Epithelial cell of proximal tubule (primary cell): ENCODE data around the gene PRL. TPM values are rescaled to one million over a fixed set of nuclear protein-coding genes. Genes with fewer than 3 reads are reported as not detected.

Experiments used
- DNase-seq: peaks from one replicate; pipeline ENCODE4 v3.0.0-alpha.2; 2011; ENCODE audit warnings: low read depth
- H3K4me3 ChIP-seq: 2 replicates; pipeline ENCODE4 v1.5.1; 2011; ENCODE audit warnings: low read depth, mild to moderate bottlenecking, low read length
- CTCF ChIP-seq: conservative IDR thresholded peaks from 2 replicates; pipeline ENCODE4 v1.5.1; 2012; ENCODE audit warnings: low read depth, mild to moderate bottlenecking, low read length
- total RNA-seq: library from RNA; depleted of rRNA; stranded (reverse); fragments of >200 nt; gene quantifications from 2 replicates; pipeline ENCODE4 v1.2.3, GENCODE V29; 2015

PRL gene
- total RNA-seq, 1 donor from 2014 or later, result not detected

GRCh38 chr6:22281341-22282085 is 15.3 kb downstream of the PRL start:
- no peak overlapping the region for H3K4me3 ChIP-seq
- TF ChIP-seq CTCF, result no peak
- no peak for DNase-seq

DNA sequence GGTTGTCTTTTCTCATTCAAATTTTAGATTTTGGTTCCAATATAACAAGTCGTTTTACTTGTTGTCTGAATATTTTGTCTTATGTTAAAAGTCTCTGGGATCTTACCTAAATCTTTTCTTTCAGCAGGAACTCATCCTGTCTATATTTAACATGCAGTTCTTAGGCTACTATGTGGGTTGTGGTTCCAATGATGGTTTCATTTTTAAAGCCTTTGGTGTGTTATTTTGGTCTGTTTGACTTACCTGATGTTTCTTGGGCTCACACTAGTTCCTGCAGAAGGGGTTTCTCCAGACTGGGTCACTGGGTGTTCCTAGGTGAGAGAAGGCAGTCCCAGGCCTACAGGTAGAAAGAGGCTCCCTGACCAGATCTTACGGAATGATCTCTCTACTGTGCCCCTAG is 17.4 kb downstream of the PRL start:
- DNase-seq, result no peak
- no peak for TF ChIP-seq CTCF
- no peak overlapping the region for H3K4me3 ChIP-seq

GRCh38 chr6:22271081-22271480 is 25.8 kb downstream of the PRL start:
- no peak overlapping the region for H3K4me3 ChIP-seq
- no peak for TF ChIP-seq CTCF
- no peak for DNase-seq

DNA sequence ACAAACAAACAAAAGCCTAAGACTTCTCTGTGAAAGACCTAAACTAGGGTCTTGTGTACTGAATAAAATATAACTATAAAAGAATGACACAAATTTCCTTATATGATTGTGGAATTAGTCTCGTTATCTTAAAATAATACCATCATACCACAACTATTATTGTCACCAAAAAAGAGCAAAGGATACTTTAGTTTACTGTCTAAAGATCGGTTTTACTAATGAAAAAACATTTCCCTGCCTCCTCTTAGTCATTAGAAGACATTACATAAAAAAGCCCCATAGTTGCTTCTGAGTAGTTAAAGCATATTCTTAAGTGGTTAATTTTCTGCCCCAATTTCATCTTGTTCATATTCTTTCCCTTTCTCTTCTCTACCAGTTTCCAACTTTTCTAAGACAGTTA is 33.1 kb downstream of the PRL start:
- H3K4me3 ChIP-seq, result no peak overlapping the region
- no peak for DNase-seq
- no peak for TF ChIP-seq CTCF

DNA sequence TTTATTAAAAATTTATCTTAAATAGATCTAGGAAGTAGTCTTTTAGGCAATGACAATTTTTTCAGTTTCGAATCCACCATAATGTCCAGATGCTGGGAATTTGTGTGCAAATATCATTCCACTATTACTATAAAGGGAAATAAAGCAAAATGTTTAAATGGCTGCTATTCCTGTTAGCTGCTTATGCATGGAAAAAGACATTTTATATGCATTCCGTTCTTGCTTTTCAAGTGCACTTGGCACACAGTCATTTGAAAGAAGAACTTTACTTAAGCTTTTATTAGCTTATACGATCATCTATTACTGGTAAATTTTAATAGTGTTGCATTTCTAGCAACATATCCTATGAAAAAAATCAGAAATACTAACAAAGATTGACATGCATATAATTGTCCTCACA is 42.0 kb downstream of the PRL start:
- no peak for TF ChIP-seq CTCF
- no peak for DNase-seq
- no peak overlapping the region for H3K4me3 ChIP-seq

DNA sequence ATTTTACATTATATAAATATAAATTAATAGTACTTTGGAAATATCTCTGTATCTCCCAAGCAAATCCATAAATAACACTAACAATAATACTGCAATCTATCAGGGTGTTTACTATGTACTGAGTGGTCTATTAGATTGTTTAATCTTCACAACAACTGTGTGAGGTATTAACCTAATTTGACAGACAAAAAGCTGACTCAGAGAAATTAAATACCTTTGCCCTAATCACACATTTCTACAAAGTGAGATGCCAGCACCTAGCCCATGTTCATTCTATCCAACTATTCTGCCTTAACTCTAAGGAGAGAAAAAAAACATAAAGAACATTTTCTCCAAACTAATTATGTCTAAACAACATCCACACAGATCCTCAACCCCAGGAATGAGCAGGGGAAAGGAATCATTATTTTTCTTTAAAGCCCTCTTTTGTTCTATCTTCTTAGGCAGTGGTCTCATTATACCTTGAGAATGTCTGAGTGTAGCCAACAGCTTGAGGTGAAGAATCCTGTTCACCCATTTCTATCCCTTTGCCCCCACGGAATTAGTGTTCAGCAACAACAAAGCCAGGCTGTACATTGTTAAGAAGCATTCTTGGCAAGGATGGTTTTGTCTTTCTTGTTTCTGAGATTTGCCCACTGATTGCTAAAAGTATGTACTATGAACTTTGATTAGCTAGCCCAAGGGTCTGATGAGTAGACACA is 42.7 kb downstream of the PRL start:
- H3K4me3 ChIP-seq, result no peak overlapping the region
- no peak for TF ChIP-seq CTCF
- DNase-seq, result no peak
